Measurements from ENCODE around the gene CTBP1. TPM values are rescaled to one million over a fixed set of nuclear protein-coding genes. Genes with fewer than 3 reads are reported as not detected.

CTBP1 gene
- total and polyA plus RNA-seq, 9 of the 15 experiments (the other 6 are each of a cell fraction or from before 2014, with no cell fraction given) = 14.5 to 162 (median 68.2) TPM

DNA sequence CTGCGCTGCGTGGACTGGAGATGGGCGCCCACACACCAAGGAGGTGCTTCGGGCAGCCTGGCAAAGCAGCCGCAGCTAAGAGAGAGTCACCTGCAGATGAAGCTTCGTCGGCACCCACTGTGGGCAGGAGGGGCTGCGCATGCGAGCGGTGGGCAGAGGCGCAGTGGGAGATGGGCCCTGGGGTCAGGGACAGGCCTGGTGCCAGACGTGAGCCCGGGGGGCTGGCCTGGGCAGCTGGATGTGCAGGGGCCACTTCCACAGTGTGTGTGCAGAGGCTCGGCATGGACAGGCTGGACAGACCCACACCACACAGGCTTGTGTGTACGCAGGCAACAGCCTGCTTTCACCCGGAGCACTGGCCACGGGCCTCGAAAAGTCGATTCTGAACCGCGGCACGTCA lies 18.6 kb downstream of the CTBP1 start:
- H3K4me2 ChIP-seq (ENCODE audit: insufficient read depth, low read length) = no peak overlapping the region
- no peak for FAIRE-seq
- no peaks in the 10 kb centered on the region for H3K9me3 ChIP-seq (replicated peaks; ENCODE audit: control insufficient read depth, insufficient read depth, low read depth, low read length)
- 96% methylated on average over 16 of the region's 22 CpGs for WGBS (ENCODE audit: insufficient coverage, low coverage, missing lambda C conversion rate)
- BruUV-seq (replicated peaks) = no TSS peak
- no peak overlapping the region for H3K4me3 ChIP-seq
- no peak for ATAC-seq
- H3K9me1 ChIP-seq (ENCODE audit: control insufficient read depth, insufficient read depth, low read length) = no peaks in the 10 kb centered on the region
- TF ChIP-seq NFE2 (IDR thresholded peaks at IDR 0.05; ENCODE audit: low read depth) = no peak
- peak; percentile 49 for TF ChIP-seq POLR2G (IDR thresholded peaks at IDR 0.05; ENCODE audit: low read depth, low read length)
- no peak for TF ChIP-seq BCLAF1 (IDR thresholded peaks at IDR 0.05; ENCODE audit: borderline replicate concordance in 1 of 2, control insufficient read depth in 1 of 2, low read depth in 2 of 2, low read length in 1 of 2)
- no peak for TF ChIP-seq ZNF12 (CRISPR knock-in tag; IDR thresholded peaks at IDR 0.05)
- in situ Hi-C loops (cut with MboI) (no loop called here), intact Hi-C loops (cut with micrococcal nuclease) (no loop called here)
- no peak overlapping the region for H3K27ac ChIP-seq (ENCODE audit: extremely low read depth, low read depth, low read length)
- DNase-seq (ENCODE audit: extremely low read depth in 1 of 4, low spot score in 3 of 4) = no peak
- no peaks in the 10 kb centered on the region for H3K79me2 ChIP-seq (ENCODE audit: control insufficient read depth, insufficient read depth, low read length)
- H3K36me3 ChIP-seq (ENCODE audit: control insufficient read depth, insufficient read depth, low read length) = peaks cover 99% of the 10 kb centered on the region
- H2AFZ ChIP-seq (ENCODE audit: low read depth, low read length) = no peak overlapping the region
- no peak overlapping the region for H3K9ac ChIP-seq (ENCODE audit: insufficient read depth in 1 of 2, low read depth in 2 of 2, low read length in 2 of 2)
- H3K4me1 ChIP-seq (replicated peaks in 1 of 2; ENCODE audit: control insufficient read depth in 2 of 2, insufficient read depth in 2 of 2, low read length in 2 of 2) = peaks cover 0 to 8% of the 10 kb centered on the region in 2 experiments; a peak in 1 of 5 replicates
- no peaks in the 10 kb centered on the region for H4K20me1 ChIP-seq (replicated peaks; ENCODE audit: control insufficient read depth, insufficient read depth, low read length)
- POLR2A ChIA-PET = interaction anchor here (0.6 kb wide), 1 partner anchor 75 kb away, joined by 3 read pairs; no protein-coding TSS in a partner anchor
- no peaks in the 10 kb centered on the region; a peak in 1 of 5 replicates for H3K27me3 ChIP-seq (ENCODE audit: control insufficient read depth in 2 of 2, insufficient read depth in 2 of 2, low read length in 2 of 2)
- CTCF ChIA-PET (ENCODE audit: low intra/inter-chr PET ratio) = no interaction called here

All from K562 (cell line).